ENCODE data around the gene CSMD2. TPM values are rescaled to one million over a fixed set of nuclear protein-coding genes. Genes with fewer than 3 reads are reported as not detected.
A peak's percentile ranks its signal among the peaks of the same experiment; 100 is the strongest.

The CSMD2 gene
- total and polyA plus RNA-seq, 2 donors (not counting 1 experiment from before 2014, with no cell fraction given), result 2.2 to 7.6 TPM

DNA sequence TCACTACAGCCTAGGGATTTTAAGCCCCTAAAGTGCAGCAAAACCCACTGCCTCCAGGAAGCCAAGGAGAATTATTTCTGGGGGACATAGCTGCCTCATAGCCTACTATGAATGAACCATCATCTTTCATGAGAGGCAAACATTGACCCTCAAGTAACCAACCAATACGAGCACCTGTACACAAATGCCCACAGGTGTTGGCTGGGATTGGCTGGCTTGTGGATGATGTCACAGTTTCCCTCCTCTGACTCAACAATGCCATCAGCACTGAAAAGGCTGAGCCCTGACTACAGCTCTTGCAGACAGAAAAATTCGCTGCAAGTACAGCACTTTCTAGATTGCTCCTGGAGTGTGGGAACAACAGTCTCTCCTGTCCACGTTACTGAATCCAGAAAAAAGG lies 301.3 kb downstream of the CSMD2 start, which contains the start of gene HMGB4:
HMGB4 (plus strand) TSS at position 301 of the 400 bp plus-strand sequence. CDS start 113 bp downstream, outside the sequence.
- DNase-seq (ENCODE audit: low read depth in 2 of 2), result no peak
- Histone ChIP-seq H3K4me3 (replicated peaks in 1 of 4; ENCODE audit: control extremely low read depth in 1 of 4, insufficient read depth in 1 of 4, low read depth in 3 of 4, low read length in 4 of 4) (no peak within 1 kb of the TSS), H3K27me3 (ENCODE audit: control insufficient read depth, insufficient read depth, low read length) (no peaks in the 10 kb centered on the region), H3K4me1 (ENCODE audit: control insufficient read depth, extremely low read depth, insufficient read depth, low read length) (no peaks in the 10 kb centered on the region), H3K27ac (ENCODE audit: insufficient read depth, low read length) (no peak within 1 kb of the TSS), H3K9ac (ENCODE audit: insufficient read depth, low read length) (no peak within 1 kb of the TSS), H4K20me1 (ENCODE audit: control insufficient read depth, extremely low read depth, insufficient read depth, low read length) (no peaks in the 10 kb centered on the region), H2AFZ (ENCODE audit: low read length) (no peak within 1 kb of the TSS), H3K36me3 (ENCODE audit: control insufficient read depth, insufficient read depth, low read length) (no peaks in the 10 kb centered on the region), H3K79me2 (ENCODE audit: control insufficient read depth, insufficient read depth, low read length) (no peaks in the 10 kb centered on the region), H3K4me2 (ENCODE audit: extremely low read depth, insufficient read depth, low read length) (no peak within 1 kb of the TSS), H3K9me3 (ENCODE audit: control insufficient read depth, insufficient read depth, low read depth, low read length) (no peaks in the 10 kb centered on the region)
- TF ChIP-seq EZH2 (IDR thresholded peaks at IDR 0.05; ENCODE audit: low read length, missing control alignments), result no peak
- TF ChIP-seq, protein P1, sequence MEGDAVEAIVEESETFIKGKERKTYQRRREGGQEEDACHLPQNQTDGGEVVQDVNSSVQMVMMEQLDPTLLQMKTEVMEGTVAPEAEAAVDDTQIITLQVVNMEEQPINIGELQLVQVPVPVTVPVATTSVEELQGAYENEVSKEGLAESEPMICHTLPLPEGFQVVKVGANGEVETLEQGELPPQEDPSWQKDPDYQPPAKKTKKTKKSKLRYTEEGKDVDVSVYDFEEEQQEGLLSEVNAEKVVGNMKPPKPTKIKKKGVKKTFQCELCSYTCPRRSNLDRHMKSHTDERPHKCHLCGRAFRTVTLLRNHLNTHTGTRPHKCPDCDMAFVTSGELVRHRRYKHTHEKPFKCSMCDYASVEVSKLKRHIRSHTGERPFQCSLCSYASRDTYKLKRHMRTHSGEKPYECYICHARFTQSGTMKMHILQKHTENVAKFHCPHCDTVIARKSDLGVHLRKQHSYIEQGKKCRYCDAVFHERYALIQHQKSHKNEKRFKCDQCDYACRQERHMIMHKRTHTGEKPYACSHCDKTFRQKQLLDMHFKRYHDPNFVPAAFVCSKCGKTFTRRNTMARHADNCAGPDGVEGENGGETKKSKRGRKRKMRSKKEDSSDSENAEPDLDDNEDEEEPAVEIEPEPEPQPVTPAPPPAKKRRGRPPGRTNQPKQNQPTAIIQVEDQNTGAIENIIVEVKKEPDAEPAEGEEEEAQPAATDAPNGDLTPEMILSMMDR (conservative IDR thresholded peaks at IDR 0.05 in 1 of 2, IDR thresholded peaks at IDR 0.05 in 1 of 2; ENCODE audit: low read depth in 1 of 2, low read length in 2 of 2), result no peak

DNA sequence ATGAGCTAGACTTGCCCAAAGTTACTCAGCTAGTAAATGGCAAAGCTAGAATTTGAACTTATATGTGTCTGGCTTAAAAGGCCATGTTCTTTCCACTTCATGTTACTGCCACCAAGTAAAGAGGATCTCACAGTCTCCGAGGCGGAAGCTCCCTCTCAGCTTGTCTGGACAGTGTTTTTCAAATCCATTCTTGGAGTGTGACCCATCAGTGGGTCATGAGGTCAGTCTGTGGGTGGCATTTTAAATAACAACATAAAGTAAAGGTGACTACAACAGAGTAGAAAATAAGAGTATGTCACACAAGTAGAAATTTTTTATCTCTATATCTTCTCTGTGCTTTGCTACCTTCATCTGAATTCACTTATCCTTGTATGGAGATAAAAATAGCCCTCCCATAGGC lies 304.4 kb downstream of the CSMD2 start:
- no peak overlapping the region for H3K27ac ChIP-seq (ENCODE audit: insufficient read depth, low read length)
- no peak overlapping the region for H3K4me2 ChIP-seq (ENCODE audit: extremely low read depth, insufficient read depth, low read length)
- no peaks in the 10 kb centered on the region for H3K4me1 ChIP-seq (ENCODE audit: control insufficient read depth, extremely low read depth, insufficient read depth, low read length)
- no peaks in the 10 kb centered on the region for H3K9me3 ChIP-seq (ENCODE audit: control insufficient read depth, insufficient read depth, low read depth, low read length)
- H3K9ac ChIP-seq (ENCODE audit: insufficient read depth, low read length), result no peak overlapping the region
- no peaks in the 10 kb centered on the region for H3K36me3 ChIP-seq (ENCODE audit: control insufficient read depth, insufficient read depth, low read length)
- H3K4me3 ChIP-seq (replicated peaks in 1 of 4; ENCODE audit: control extremely low read depth in 1 of 4, insufficient read depth in 1 of 4, low read depth in 3 of 4, low read length in 4 of 4), result no peak overlapping the region
- no peaks in the 10 kb centered on the region for H3K27me3 ChIP-seq (ENCODE audit: control insufficient read depth, insufficient read depth, low read length)
- H2AFZ ChIP-seq (ENCODE audit: low read length), result no peak overlapping the region
- H4K20me1 ChIP-seq (ENCODE audit: control insufficient read depth, extremely low read depth, insufficient read depth, low read length), result no peaks in the 10 kb centered on the region
- TF ChIP-seq, protein P1 (conservative IDR thresholded peaks at IDR 0.05 in 1 of 2, IDR thresholded peaks at IDR 0.05 in 1 of 2; ENCODE audit: low read depth in 1 of 2, low read length in 2 of 2), result no peak
- no peak for TF ChIP-seq EZH2 (IDR thresholded peaks at IDR 0.05; ENCODE audit: low read length, missing control alignments)
- H3K79me2 ChIP-seq (ENCODE audit: control insufficient read depth, insufficient read depth, low read length), result no peaks in the 10 kb centered on the region
- peak in 1 of 2 donors; percentile 15 for DNase-seq (ENCODE audit: low read depth in 2 of 2)

DNA sequence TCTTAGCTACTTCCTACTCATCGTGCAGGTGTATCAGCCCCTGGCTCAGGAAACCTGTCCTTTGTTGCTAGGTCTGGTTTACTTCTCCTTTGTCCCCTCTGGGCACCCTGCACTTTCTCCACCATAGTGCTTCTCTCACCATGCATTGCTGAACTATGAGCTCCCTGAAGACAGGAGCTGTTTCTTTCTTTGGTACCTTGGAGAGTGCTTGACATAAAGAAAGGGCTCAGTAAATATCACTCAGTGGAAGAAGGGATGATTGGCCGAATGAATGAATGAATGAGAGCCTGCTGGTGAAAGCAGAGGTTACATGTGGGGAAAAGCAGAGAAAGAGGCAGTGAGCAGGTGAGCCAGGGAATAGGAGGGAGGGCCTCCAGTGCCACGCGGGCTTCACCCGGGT lies 310.9 kb downstream of the CSMD2 start:
- Histone ChIP-seq H3K4me2 (ENCODE audit: extremely low read depth, insufficient read depth, low read length) (no peak overlapping the region), H3K4me1 (ENCODE audit: control insufficient read depth, extremely low read depth, insufficient read depth, low read length) (no peaks in the 10 kb centered on the region), H3K27me3 (ENCODE audit: control insufficient read depth, insufficient read depth, low read length) (no peaks in the 10 kb centered on the region), H3K9ac (ENCODE audit: insufficient read depth, low read length) (no peak overlapping the region), H3K36me3 (ENCODE audit: control insufficient read depth, insufficient read depth, low read length) (no peaks in the 10 kb centered on the region), H3K9me3 (ENCODE audit: control insufficient read depth, insufficient read depth, low read depth, low read length) (no peaks in the 10 kb centered on the region), H3K4me3 (replicated peaks in 1 of 4; ENCODE audit: control extremely low read depth in 1 of 4, insufficient read depth in 1 of 4, low read depth in 3 of 4, low read length in 4 of 4) (no peak overlapping the region), H3K79me2 (ENCODE audit: control insufficient read depth, insufficient read depth, low read length) (no peaks in the 10 kb centered on the region), H2AFZ (ENCODE audit: low read length) (no peak overlapping the region), H3K27ac (ENCODE audit: insufficient read depth, low read length) (no peak overlapping the region), H4K20me1 (ENCODE audit: control insufficient read depth, extremely low read depth, insufficient read depth, low read length) (no peaks in the 10 kb centered on the region)
- no peak for DNase-seq (ENCODE audit: low read depth in 2 of 2)
- no peak for TF ChIP-seq EZH2 (IDR thresholded peaks at IDR 0.05; ENCODE audit: low read length, missing control alignments)
- TF ChIP-seq, protein P1 (conservative IDR thresholded peaks at IDR 0.05 in 1 of 2, IDR thresholded peaks at IDR 0.05 in 1 of 2; ENCODE audit: low read depth in 1 of 2, low read length in 2 of 2), result no peak
